OCI-LY3 (cell line): ENCODE results near the gene SPSB3.

Experiments
- EZH2phosphoT487 ChIP-seq: fragments of 200-600 bp; shearing (Covaris generic); IDR thresholded peaks from 2 replicates; pipeline ENCODE4 v1.6.1; 2018; ENCODE audit warnings: antibody characterized with exemption, mixed run types, low read depth
- TF ChIP-seq, protein P1 (sequence below): fragments of 200-600, 300-600 bp; sonication (generic); IDR thresholded peaks from 2 replicates; pipeline ENCODE4 v1.5.1; 2014; ENCODE audit warnings: antibody characterized with exemption, low read length, low read depth

DNA sequence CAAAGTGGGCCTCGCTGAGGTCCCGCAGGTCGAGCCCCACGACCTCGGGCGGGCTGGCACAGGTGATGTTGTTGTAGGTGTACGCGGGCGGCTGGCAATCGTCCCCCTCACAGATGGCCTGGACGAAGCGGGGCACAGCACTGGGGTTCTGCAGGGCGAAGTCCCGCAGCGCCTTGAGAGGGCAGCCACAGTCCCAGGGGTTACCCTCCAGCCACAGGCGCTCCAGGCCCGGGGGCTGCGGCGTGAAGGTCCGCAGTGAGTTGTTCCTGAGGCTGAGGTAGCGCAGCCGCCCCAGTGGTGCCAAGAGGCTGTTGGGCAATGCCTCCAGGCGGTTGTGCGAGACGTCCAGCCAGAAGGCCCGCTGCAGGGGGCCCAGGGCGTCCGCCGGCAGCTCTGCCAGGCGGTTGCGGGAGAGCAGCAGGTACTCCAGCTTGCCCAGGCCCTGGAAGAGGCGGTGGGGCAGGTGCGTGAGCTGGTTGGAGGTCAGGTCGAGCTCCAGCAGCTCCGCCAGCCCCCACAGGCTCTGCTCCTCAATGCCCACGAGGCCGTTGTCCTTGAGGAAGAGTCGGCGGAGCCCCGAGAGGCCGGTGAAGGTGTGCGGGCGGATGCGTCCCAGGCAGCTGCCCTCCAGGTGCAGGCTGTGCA lies 8.4 kb upstream of the SPSB3 start:
- TF ChIP-seq, protein P1, sequence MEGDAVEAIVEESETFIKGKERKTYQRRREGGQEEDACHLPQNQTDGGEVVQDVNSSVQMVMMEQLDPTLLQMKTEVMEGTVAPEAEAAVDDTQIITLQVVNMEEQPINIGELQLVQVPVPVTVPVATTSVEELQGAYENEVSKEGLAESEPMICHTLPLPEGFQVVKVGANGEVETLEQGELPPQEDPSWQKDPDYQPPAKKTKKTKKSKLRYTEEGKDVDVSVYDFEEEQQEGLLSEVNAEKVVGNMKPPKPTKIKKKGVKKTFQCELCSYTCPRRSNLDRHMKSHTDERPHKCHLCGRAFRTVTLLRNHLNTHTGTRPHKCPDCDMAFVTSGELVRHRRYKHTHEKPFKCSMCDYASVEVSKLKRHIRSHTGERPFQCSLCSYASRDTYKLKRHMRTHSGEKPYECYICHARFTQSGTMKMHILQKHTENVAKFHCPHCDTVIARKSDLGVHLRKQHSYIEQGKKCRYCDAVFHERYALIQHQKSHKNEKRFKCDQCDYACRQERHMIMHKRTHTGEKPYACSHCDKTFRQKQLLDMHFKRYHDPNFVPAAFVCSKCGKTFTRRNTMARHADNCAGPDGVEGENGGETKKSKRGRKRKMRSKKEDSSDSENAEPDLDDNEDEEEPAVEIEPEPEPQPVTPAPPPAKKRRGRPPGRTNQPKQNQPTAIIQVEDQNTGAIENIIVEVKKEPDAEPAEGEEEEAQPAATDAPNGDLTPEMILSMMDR = no peak
- no peak for TF ChIP-seq EZH2phosphoT487
